Posterior cingulate gyrus (tissue), 11 donors: ENCODE data around the gene TENM4.

Source experiments
- DNase-seq, 10 donors: peaks; one replicate each; pipeline versions ENCODE4 v3.0.0 to v3.0.0-alpha.2; 2020 to 2021; ENCODE audit warnings: mixed read lengths in 3 of 10
- intact Hi-C: fragments of 100-400 bp; cut with DNase I; formaldehyde crosslinking; loops from one replicate; pipeline ENCODE4 v1.15.1; 2023

Gene TENM4

GRCh38 chr11:79049741-79050179 lies 391.1 kb downstream of the TENM4 start:
- no peak for DNase-seq
- intact Hi-C loops: loop anchor here (10.0 kb wide), 1 partner anchor 405 kb away; no protein-coding TSS in a partner anchor

GRCh38 chr11:79047980-79048379 lies 392.9 kb downstream of the TENM4 start:
- no peak for DNase-seq
- intact Hi-C loops: no loop called here

GRCh38 chr11:79047321-79047720 lies 393.5 kb downstream of the TENM4 start:
- DNase-seq: no peak
- intact Hi-C loops: no loop called here

DNA sequence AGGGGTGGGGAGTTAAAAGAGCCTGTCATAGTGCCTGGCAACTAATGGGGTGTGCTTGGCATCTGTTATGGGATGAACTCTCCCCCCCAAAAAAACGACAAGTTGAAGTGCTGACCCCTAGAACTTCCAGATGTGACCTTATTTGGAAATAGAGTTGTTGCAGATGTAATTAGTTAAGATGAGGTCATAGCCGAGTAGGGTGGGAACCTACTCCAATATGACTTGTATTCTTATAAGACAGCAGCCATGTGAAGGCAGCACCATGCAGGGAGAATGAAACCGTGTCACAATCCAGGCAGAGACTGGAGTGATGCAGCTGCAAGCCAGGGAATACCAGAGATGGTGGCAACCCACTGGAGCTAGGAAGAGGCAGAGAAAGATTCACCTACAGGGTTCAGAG lies 394.5 kb downstream of the TENM4 start:
- intact Hi-C loops: no loop called here
- no peak for DNase-seq

DNA sequence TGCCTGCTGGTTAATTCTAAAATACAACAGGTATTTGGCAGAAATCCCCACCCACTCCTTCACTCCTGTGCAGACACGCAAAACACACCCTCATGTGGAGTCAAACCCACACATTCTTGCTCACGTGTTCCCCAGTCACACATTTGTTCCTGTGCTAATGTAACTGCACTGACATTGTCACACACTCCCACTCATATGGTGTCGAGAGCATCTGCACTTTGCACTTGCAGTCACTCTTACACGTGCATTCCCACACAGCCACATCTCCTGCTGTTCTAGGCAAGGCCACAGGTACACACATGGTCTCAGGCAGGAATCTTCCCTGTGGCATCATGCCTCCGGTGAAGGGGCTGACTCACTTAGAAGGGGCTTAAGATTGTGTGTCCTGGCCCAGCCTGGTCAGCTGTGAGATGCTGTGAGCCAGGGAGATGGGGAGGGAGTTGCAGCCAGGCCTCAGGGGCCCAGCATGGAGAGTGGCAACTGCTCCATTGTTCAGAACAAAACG lies 395.0 kb downstream of the TENM4 start:
- DNase-seq: peak in 3 of 10 donors; percentile 17 to 81 (median 28)
- intact Hi-C loops: no loop called here

GRCh38 chr11:79045018-79045799 lies 395.6 kb downstream of the TENM4 start:
- DNase-seq: no peak
- intact Hi-C loops: no loop called here

DNA sequence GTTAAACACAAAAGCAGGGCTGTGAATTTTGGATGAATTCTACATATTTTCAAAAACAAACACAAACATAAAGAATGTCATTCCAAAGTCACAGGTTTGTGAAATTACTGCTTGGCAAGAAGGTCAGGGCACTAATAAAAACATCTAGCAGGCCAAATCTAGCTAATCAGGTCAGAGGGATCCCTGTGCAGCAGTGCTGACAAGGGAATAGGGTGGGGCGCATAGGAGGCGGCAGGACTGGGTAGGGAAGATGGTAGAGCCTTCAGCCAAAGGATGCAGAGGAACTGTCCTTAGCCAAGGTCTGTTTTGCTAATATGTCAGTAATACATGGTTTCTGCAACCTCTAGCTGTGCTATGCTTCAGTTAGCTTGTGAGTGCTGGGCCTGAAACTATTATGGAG lies 396.6 kb downstream of the TENM4 start:
- no peak for DNase-seq
- intact Hi-C loops: no loop called here

- DNase-seq: no peak
- intact Hi-C loops: no loop called here
Observed at GRCh38 chr11:79043726-79044125, 397.1 kb downstream of the TENM4 start.

GRCh38 chr11:79042824-79043223 lies 398.0 kb downstream of the TENM4 start:
- intact Hi-C loops: no loop called here
- DNase-seq: no peak

DNA sequence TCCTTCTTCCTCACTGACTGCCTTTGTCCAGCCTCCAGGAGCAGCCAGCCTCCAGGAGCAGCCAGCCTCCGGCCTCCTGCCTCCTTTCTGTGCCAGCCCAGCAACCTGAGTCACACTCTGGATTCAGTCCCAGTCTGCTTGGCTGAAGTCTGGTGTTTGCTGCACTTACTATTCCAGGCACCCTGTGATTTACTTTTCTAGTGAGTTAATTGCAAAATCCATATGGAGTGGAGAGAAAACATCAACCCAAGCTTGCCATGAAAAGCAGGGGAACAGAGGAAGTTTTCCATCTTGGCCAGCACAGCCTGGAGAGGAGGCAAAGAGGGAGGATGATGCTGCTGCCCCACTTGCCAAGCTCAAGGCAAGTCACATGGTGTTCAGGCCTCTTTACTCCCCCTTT lies 400.5 kb downstream of the TENM4 start:
- intact Hi-C loops: no loop called here
- peak in 7 of 10 donors; percentile 30 to 88 (median 47) for DNase-seq

DNA sequence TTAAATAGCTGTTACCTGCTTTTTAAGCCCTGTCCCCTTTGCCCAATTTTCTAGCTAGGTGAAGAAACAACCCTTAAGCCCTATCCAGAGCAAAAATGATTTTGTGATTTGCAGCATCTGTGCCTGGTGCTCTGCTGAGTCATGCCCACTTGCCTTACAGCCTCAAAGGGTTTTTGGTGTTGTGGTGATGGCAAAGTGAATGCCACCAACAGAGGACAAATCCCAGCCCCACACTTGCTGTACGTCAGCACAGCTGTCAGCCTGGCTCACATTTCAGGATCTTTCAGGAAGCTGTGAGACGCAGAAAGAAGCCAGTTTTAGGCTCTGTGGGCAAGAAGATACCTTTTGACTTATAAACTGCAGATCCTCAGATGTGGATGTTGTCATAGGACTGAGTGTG lies 401.7 kb downstream of the TENM4 start:
- intact Hi-C loops: no loop called here
- DNase-seq: peak in 3 of 10 donors; percentile 11 to 81 (median 16)

- no peak for DNase-seq
- intact Hi-C loops: no loop called here
Observed at GRCh38 chr11:79035881-79036280, 404.9 kb downstream of the TENM4 start.

- intact Hi-C loops: no loop called here
- DNase-seq: no peak
Observed at GRCh38 chr11:79033833-79034232, 407.0 kb downstream of the TENM4 start.

- peak in 3 of 10 donors; percentile 14 to 83 (median 20) for DNase-seq
- intact Hi-C loops: no loop called here
Observed at GRCh38 chr11:79030448-79030847, 410.4 kb downstream of the TENM4 start.

GRCh38 chr11:79028225-79028624 lies 412.6 kb downstream of the TENM4 start:
- intact Hi-C loops: no loop called here
- DNase-seq: no peak

GRCh38 chr11:79026803-79027445 lies 413.9 kb downstream of the TENM4 start:
- no peak for DNase-seq
- intact Hi-C loops: no loop called here

- no peak for DNase-seq
- intact Hi-C loops: no loop called here
Observed at GRCh38 chr11:79025622-79026021, 415.2 kb downstream of the TENM4 start.

DNA sequence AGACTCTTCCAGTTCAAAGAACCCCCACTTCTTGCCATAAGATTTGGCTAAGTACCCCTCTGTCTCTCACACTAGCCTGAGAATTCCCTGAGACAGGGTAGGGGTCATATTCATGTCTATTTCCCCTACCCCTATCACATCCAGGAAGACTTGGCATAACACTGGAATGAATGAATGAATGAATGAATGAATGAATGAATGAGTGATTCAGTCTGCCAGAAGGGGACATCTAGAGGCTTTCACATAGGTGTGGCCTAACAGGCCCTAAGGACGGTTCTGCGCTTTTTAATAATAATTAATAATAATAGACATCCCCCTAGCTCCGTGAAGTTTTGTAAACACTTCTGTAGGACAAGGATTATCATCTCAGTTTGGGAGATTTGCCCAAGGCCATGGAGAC lies 415.7 kb downstream of the TENM4 start:
- intact Hi-C loops: no loop called here
- DNase-seq: no peak

GRCh38 chr11:79022265-79022664 lies 418.6 kb downstream of the TENM4 start:
- no peak for DNase-seq
- intact Hi-C loops: no loop called here

DNA sequence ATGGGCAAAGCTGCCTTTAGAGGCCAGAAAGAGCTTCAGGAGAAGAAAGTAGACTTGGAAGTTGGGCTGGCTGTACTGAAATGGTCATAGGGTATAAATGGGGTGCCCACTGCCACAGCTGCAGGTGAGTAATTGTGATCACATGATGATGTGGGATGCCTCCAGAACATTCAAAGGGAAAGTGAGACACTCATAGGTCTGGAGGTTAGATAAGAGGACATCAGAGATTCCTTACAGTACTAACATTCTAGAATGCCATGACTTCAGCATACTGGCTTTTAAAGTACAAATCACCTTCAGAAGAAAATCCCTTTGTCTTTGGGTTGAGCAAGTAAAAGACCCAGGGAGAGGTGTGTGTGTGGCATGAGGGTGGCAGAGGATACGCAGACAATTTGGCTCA lies 419.2 kb downstream of the TENM4 start:
- intact Hi-C loops: no loop called here
- DNase-seq: no peak

GRCh38 chr11:79019975-79020374 lies 420.9 kb downstream of the TENM4 start:
- no peak for DNase-seq
- intact Hi-C loops: no loop called here

- DNase-seq: no peak
- intact Hi-C loops: no loop called here
Observed at GRCh38 chr11:79019277-79019676, 421.6 kb downstream of the TENM4 start.
